ENCODE results near the gene GJA10.

Gene GJA10

DNA sequence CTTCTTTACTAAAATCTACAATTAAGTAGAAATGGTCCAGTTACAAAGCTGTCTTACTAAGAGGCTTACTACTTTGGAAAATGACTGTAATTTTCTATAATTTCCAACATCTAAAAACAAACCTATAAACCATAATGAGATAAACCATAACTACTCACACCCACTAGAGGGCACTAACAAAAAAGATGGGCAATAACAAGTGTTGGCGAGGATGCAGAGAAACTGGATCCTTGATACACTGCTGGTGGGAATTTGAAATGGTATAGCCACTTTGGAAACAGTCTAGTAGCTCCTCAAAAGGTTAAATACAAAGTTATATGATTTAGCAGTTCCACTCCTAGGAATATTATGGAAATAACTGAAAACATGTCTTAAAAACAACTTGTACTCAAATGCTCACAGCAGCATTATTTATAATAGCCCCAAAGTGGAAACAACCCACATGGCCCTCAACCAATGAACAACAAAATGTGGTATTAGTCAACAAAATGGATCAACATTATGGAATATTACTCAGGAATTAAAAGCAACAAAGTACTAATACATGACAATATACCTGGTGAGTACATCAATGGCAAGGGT lies 50.6 kb downstream of the GJA10 start:
- DNase-seq (ENCODE audit: low read depth in 3 of 3): no peak

Measured in stimulated activated CD4-positive, alpha-beta T cell treated with anti-CD3 and anti-CD28 coated beads, TNF-alpha, amount 100 ng/mL, for 48 hours (primary cell).